ENCODE measurements around the gene GABRR1.

Gene GABRR1

DNA sequence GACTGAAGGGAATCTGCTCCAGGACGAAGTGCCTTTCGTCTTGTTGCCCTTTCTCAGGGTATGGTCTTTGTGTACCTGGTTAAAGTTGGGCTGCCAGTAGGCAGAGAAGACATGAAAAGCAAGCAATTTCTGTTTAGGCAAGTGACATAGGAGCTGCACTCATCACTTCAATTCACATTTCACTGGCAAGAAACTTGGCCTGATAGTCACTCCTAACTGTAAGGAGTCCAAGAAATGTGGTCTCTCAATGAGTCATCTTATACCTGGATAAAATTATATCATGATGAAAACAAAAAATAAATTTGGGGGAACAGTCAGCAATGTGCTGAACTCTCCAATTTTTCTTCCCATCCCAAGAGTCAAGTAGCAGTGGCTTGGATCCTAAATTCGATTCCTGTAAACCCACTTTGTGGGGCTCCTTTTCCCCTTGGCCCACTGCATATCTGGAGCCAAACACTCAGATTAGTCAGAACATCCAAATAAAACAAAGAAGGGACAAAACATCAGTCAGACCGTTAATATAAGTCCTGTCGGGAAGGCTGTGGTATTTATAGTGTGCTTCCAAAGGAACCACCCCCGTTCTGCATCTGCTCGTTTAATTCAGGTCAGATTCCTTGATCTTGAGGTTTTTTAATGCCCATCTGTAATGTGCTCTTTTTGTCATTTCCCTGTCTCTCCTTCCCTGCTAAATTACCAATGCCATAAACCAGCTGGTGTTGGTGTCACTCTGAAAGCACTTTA is 5.0 kb upstream of the GABRR1 start:
- no peak for DNase-seq
- in situ Hi-C loops (cut with HindIII; ENCODE audit: low pct_ligation_motif_present, low pct_unique_long_range_greater_than_20kb, low sequenced_read_pairs), result no loop called here

DNA sequence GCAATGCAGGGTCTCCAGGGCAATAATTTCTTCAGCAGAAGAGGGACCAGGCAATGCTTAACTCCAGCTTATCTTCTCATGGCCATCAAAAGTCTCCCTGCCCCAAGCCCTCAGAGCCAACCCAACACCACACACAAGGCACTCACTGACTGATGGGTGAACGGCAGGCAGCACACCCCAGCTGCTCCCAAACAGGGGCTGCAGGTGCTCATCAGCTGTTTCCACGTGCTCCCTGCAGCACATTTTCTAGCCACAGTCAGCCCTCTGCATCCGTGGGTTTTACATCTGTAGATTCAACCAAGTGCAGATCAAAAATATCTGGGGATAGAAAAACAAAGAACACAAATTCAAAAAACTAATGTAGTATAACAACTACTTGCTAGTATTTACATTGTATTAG is 4.0 kb upstream of the GABRR1 start:
- in situ Hi-C loops (cut with HindIII; ENCODE audit: low pct_ligation_motif_present, low pct_unique_long_range_greater_than_20kb, low sequenced_read_pairs), result no loop called here
- no peak for DNase-seq

DNA sequence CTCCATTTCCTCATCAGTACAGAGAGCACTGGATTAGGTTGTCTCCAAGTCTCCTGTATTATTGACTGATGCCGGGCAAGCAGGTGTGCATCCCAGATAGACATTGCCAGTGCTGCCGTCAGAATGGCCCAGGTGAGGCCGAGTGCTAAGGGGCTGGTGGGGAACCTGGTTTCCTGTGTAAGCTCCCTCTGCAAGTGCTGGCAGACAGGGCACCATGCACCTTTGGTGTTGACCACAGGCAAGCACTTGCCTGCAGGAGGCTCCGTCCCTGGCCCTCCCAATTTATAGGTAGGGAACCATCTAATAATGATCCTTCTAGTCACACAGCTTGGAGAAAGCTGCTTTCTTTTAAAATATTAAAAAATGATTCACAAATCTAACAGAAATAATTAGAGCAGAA is 747 bp downstream of the GABRR1 start:
- in situ Hi-C loops (cut with HindIII; ENCODE audit: low pct_ligation_motif_present, low pct_unique_long_range_greater_than_20kb, low sequenced_read_pairs), result no loop called here
- no peak for DNase-seq

DNA sequence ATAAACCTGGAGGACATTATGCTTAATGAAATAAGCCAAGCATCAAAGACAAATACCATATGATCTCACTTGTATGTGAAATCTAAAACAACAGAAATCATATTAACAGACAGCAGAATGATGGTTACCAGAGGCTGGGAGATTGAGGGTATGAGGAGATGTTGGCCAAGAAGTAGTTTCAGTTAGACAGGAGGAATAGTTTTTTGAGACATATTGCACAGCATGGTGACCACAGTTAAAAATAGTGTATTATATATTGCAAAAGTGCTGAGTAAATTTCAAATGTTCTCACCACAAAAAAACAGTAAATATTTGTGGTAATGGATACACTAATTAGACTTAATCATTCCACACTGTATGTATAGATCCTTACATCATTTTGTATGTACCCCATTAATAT is 1.8 kb downstream of the GABRR1 start:
- in situ Hi-C loops (cut with HindIII; ENCODE audit: low pct_ligation_motif_present, low pct_unique_long_range_greater_than_20kb, low sequenced_read_pairs), result no loop called here
- no peak for DNase-seq

DNA sequence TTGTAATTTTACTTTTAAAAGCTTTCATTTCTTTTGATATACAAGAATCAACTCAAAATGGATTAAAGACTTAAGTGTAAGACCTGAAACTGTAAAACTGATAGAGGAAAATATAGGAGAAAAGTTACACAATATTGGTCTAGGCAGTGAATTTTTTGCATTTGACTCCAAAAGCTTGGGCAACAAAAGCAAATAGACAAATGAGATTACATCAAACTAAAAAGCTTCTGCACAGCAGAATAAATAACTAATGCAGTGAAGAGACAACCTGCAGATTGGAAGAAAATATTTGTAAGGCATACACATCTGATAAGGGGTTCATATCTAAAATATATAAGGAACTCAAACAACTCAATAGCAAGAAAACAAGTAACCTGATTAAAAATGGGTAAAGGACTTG is 3.0 kb downstream of the GABRR1 start:
- DNase-seq, result no peak
- in situ Hi-C loops (cut with HindIII; ENCODE audit: low pct_ligation_motif_present, low pct_unique_long_range_greater_than_20kb, low sequenced_read_pairs), result no loop called here

DNA sequence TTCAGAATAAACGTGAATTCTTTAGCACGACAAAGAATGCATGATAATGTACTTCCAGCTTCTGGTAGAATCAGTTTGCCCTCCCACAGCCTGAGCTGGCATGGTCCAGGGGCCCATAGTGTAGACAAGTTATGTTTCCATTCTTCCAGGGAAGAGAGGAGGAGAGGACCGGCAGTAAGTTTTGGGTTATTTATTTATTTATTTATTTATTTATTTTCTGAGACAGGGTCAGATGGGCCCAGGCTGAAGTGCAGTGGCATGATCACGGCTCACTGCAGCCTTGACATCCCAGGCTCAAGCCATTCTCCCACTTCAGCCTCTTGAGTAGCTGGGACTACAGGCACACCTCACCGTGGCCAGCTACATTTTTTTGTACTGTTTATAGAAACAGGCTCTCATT is 4.7 kb downstream of the GABRR1 start:
- DNase-seq, result no peak
- in situ Hi-C loops (cut with HindIII; ENCODE audit: low pct_ligation_motif_present, low pct_unique_long_range_greater_than_20kb, low sequenced_read_pairs), result no loop called here

DNA sequence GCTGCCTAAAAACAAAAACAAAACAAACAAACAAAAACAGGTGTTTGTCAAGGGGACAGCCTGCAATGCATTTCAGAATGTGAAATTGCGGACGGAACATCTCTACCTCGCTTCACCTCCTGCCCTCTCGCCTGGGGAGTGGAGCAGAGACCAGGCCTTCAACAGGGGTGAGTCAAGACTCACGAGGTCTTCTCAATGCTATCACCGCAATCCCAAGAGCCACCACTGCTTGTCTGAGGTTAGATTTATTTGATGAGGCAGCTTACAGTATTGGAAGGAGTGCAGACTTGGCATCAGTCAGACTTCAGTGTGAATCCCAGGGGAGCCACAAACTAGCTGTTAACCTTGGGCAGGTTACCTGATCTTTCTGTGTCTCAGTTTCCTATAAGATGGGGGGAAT is 7.7 kb downstream of the GABRR1 start:
- in situ Hi-C loops (cut with HindIII; ENCODE audit: low pct_ligation_motif_present, low pct_unique_long_range_greater_than_20kb, low sequenced_read_pairs), result no loop called here
- DNase-seq, result no peak

DNA sequence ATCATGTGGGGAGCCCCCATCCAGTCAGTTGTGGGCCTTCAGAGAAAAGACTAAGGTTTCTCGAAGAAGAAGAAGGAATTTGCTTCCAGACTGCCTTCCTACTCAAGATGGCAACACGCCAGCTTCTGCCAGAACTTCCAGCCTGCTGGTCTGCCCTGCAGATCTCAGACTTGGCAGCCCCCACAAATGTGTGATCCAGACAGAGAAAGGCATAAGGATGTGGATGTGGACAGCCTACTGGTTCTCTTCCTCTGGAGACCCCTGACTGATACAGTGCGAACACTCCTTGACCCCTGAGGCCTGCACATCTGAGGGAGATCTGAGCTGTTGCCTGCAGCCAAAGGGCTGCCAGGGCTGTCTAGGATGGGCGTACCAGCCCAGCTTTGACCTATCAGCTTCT is 8.6 kb downstream of the GABRR1 start:
- DNase-seq, result no peak
- in situ Hi-C loops (cut with HindIII; ENCODE audit: low pct_ligation_motif_present, low pct_unique_long_range_greater_than_20kb, low sequenced_read_pairs), result no loop called here

DNA sequence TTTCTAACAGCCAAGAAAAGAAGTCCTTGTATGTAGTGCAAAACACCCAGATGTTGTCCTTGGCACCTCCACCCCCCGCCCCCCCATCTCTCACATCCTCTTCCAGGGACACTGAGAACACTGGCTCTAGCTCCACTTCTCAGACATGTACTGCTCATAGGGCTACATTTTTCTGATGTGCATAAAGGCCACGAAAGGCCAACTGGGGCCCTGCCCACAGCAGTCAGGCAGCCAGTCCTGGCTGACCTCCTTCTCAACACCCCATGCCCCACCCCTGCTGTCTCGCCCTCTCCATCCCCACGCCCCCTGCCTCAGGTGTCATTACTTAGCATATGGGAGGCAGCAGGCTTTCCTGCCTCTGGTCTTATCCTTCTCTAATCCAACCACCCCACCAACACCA is 11.3 kb downstream of the GABRR1 start:
- in situ Hi-C loops (cut with HindIII; ENCODE audit: low pct_ligation_motif_present, low pct_unique_long_range_greater_than_20kb, low sequenced_read_pairs), result no loop called here
- DNase-seq, result no peak

DNA sequence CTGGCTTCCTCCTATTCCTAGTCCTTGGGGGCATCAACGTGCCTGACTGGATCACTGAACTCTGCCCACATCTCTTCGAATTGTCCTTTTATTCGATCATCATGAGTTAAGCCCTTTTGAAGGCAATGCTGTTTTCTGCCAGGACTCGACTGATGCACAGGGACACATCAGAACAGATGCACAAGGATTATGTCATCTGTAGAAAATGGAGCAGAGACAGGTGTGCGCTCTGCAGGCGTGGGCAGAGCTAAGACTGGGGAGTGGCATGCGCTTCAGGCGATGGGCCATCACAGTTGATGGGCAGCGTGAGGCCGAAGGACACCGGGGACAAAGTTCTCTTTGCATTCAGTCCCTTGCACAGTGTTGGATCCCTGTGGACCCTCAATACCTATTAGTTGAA is 13.1 kb downstream of the GABRR1 start:
- DNase-seq, result no peak
- in situ Hi-C loops (cut with HindIII; ENCODE audit: low pct_ligation_motif_present, low pct_unique_long_range_greater_than_20kb, low sequenced_read_pairs), result no loop called here

DNA sequence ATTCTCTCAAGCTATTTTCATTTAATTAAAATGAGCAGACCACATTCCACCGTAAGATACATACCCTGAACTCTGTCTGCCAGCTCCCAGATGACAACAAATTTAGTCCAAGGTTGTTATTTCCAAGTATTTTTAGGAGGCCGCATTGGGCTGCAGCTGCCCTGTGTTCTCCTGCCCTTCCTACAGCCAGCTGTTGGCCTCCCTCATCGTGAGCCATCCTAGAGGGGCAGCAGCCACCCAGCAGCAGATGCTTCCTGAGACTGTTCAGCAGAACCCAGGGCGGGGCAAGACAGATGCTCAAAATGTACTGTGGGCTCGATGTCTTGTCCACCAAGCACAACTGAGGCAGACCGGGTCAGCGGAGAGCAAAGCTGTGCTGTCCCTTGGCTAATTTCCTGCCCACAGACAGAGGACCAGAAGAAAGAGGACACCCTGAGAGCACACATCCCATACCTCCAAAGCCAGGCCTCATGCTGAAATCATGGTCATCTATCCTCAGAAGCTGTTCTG is 16.4 kb downstream of the GABRR1 start:
- no peak for DNase-seq
- in situ Hi-C loops (cut with HindIII; ENCODE audit: low pct_ligation_motif_present, low pct_unique_long_range_greater_than_20kb, low sequenced_read_pairs), result no loop called here

DNA sequence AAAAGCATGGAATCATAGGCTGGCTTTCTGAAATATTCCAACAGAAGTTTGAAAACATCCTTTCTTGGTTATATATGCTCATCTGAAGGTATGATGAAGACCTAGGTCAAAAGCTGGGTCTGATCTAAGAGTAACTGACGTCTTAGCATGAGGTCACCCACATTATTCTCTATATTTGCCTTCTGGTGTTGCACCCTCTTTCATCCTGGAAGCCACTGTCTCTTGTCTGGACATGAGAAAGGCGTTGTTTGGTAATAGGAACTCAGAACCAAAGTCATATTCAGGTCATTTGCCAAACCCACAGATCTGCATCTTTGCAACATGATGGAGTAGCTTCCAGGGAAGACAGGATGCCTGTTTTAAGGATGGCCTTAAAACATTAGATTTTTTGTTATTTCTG is 17.6 kb downstream of the GABRR1 start:
- in situ Hi-C loops (cut with HindIII; ENCODE audit: low pct_ligation_motif_present, low pct_unique_long_range_greater_than_20kb, low sequenced_read_pairs), result no loop called here
- DNase-seq, result no peak

DNA sequence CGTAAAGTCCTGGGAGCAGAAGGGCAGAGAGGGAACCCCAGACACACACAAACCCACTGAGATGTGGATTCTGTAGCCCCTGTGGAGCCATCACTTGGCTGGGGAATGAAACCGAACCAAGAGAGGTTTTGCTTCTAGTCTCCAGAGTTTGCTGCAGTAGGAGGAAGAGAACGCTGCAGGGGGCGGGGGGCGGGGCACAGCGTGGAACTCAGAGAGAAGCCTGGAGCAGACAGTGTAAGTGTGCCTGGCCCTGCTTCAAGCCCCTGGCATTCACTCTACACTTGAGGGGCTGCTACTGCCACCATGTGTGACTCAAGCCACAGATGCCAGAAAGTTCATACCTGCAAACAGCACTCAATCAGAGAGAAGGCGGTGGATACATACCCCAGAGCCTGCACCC is 18.9 kb downstream of the GABRR1 start:
- no peak for DNase-seq
- in situ Hi-C loops (cut with HindIII; ENCODE audit: low pct_ligation_motif_present, low pct_unique_long_range_greater_than_20kb, low sequenced_read_pairs), result no loop called here

DNA sequence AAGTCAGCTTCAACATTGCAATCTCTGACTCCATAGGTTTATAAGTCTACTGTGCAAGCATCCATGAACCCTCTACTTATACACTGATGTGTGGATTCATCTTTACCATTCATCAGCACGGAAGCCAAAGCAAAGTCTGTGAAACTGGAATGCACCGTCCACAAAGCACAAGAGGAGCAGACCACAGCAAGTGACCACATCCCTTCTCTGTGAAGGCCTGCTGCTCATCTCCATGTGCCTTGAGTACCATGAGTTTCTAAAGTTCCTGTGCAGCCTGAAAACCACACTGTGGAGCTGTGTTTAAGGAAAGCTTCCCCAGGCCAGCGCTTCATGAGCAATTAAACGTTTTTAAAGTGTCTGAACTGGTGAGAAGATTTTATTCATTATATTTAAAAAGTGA is 20.0 kb downstream of the GABRR1 start:
- in situ Hi-C loops (cut with HindIII; ENCODE audit: low pct_ligation_motif_present, low pct_unique_long_range_greater_than_20kb, low sequenced_read_pairs), result no loop called here
- no peak for DNase-seq

DNA sequence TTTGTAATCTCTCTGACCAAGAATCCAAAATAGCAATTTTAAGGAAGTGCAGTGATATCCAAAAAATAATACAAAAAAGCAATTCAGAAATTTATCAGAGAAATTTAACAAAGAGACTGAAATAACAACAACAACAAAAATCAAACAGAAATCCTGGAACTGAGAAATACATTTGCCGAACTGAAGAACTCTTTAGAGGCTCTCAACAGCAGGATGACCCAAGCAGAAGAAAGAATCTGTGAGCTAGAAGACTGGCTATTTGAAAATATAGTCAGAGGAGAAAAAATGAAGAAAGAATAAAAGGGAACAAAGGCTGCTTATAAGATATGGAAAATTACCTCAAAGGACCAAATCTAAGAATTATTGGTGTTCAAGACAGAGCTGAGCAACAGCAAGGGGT is 22.6 kb downstream of the GABRR1 start:
- DNase-seq, result no peak
- in situ Hi-C loops (cut with HindIII; ENCODE audit: low pct_ligation_motif_present, low pct_unique_long_range_greater_than_20kb, low sequenced_read_pairs), result no loop called here

DNA sequence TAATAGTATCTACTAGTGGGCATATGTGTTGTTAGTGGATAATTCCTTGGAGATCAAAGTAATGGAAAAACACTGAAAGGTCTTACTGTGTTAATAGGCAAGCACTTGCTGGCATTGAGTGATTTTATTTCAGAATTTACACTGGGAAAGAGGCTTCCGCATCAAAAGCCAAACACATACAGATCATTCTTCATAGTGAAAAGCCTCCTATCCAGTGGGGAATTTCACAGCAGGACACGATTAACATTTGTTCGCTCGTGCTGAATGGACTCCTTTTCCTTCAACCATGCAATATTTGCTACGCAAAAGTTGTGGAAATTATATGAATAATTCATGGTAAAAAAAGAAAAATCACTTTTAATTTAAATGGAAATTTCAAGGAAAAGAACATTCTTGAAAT is 26.4 kb downstream of the GABRR1 start:
- DNase-seq, result no peak
- in situ Hi-C loops (cut with HindIII; ENCODE audit: low pct_ligation_motif_present, low pct_unique_long_range_greater_than_20kb, low sequenced_read_pairs), result no loop called here

DNA sequence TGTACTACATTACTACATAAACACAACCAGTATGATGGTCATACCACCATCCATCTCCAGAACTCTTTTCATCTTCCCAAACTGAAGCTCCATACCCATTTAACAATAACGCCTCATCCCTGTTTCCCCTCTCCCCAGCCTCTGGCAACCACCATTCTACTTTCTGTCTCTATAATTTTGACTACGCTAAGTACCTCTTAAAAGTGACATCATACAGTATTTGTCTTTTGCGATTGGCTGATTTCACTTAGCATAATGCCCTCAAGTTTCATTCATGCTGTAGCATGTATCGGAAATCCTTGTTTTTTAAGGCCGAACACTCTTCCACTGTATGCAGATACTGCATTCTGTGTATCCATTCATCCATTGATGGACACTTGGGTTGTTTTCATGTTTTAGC is 29.7 kb downstream of the GABRR1 start:
- no peak for DNase-seq
- in situ Hi-C loops (cut with HindIII; ENCODE audit: low pct_ligation_motif_present, low pct_unique_long_range_greater_than_20kb, low sequenced_read_pairs), result no loop called here

DNA sequence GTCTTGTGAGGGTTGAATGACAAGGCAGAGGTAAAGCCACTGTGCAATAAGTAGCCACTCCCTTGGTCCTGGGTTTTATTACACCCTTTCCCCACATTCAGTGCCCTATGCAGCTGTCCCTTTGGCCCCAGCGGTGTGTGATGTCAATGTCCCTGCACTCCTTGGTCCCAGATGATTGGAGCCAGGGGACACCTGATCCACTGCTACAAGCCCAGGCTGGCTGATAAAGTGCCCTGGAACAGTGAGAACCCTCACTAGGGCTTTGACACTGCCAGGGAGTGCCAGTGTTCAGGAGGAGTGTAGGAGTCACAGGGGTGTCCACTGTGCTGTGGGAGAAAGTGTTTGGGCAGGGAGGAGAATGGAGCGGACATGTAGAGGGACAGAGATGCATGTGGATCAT is 30.4 kb downstream of the GABRR1 start:
- DNase-seq, result no peak
- in situ Hi-C loops (cut with HindIII; ENCODE audit: low pct_ligation_motif_present, low pct_unique_long_range_greater_than_20kb, low sequenced_read_pairs), result no loop called here

DNA sequence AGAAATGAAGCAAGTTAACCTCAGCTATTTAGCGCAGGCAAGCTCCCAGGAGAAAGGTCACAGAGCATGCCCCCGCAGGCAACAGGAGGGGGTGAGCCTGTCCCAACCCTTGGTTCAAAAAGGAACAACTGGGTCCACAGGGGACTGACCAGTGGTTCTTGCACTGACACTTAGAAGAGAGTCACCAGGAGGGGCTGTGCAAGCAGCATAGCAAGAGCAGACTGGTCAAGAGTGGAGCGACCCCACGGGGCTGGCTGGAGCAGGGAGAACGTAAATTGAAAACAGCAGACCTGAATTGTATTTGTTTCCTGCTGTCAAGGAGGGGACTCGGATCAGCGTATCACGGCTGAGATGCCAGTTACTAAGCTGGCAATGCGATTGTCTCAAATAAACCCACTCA is 32.8 kb downstream of the GABRR1 start:
- DNase-seq, result no peak
- in situ Hi-C loops (cut with HindIII; ENCODE audit: low pct_ligation_motif_present, low pct_unique_long_range_greater_than_20kb, low sequenced_read_pairs), result no loop called here

DNA sequence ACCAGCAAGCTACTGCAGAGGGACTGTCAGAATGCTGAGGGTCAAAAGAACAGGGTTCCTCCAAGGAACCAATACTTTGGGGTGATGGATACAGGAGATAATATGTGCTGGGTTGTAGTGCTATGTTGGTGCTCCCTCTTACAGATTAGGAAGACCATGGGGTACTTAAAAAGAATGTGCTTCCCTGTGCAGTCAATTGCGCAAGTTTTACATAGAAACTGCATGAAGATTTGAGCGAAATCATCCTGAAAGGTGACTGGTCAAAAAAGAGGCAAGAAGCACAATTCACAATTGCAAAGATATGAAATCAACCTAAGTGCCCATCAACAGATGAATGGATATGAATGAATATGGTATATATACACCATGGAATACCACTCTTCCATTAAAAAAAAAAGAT is 33.9 kb downstream of the GABRR1 start:
- in situ Hi-C loops (cut with HindIII; ENCODE audit: low pct_ligation_motif_present, low pct_unique_long_range_greater_than_20kb, low sequenced_read_pairs), result no loop called here
- no peak for DNase-seq

DNA sequence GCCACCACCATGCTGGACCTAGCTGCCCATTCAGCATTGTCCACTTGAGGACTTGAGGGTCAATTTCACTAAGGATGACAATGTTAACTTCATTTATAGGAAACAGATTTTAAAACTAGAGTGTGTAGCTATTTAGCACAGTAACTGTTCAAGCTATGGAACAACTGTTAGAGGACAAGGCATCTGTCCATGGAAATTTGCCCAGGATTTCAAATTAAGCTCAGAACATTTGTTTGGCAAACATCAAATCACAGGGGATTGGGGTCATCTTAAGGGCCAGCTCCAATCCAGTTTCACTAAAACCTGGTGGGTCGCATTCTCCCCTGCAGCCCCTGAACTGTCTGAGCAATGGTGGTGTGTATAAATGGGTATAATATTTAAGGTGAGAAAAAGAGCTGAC is 36.2 kb downstream of the GABRR1 start:
- in situ Hi-C loops (cut with HindIII; ENCODE audit: low pct_ligation_motif_present, low pct_unique_long_range_greater_than_20kb, low sequenced_read_pairs), result no loop called here
- DNase-seq, result no peak
